Measurements from ENCODE around the gene LRMDA.

- TF ChIP-seq, protein P1, sequence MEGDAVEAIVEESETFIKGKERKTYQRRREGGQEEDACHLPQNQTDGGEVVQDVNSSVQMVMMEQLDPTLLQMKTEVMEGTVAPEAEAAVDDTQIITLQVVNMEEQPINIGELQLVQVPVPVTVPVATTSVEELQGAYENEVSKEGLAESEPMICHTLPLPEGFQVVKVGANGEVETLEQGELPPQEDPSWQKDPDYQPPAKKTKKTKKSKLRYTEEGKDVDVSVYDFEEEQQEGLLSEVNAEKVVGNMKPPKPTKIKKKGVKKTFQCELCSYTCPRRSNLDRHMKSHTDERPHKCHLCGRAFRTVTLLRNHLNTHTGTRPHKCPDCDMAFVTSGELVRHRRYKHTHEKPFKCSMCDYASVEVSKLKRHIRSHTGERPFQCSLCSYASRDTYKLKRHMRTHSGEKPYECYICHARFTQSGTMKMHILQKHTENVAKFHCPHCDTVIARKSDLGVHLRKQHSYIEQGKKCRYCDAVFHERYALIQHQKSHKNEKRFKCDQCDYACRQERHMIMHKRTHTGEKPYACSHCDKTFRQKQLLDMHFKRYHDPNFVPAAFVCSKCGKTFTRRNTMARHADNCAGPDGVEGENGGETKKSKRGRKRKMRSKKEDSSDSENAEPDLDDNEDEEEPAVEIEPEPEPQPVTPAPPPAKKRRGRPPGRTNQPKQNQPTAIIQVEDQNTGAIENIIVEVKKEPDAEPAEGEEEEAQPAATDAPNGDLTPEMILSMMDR (IDR thresholded peaks at IDR 0.05), result no peak
- TF ChIP-seq POLR2A (IDR thresholded peaks at IDR 0.05), result no peak
Measured at GRCh38 chr10:76394707-76395042, 963.3 kb downstream of the LRMDA start.
